HG03439 (cell line): ENCODE results near the gene PTPN22.

ENCODE experiments used
- ATAC-seq: cut with Tn5 transposase; IDR thresholded peaks from one replicate; pipeline ENCODE4 v1.9.1; 2021; ENCODE audit warnings: mild to moderate bottlenecking, moderate library complexity; ENCODE audit not compliant: unreplicated experiment

PTPN22 gene

GRCh38 chr1:113887402-113888175 is 16.1 kb upstream of the PTPN22 start, which contains the start of gene BCL2L15:
TSS of gene BCL2L15 (minus strand) at chr1:113887581. CDS start at chr1:113887375, 206 bp downstream.
- ATAC-seq, result no peak

GRCh38 chr1:113886417-113887401 is 15.2 kb upstream of the PTPN22 start:
- no peak for ATAC-seq

GRCh38 chr1:113881661-113882060 is 10.1 kb upstream of the PTPN22 start:
- no peak for ATAC-seq

- no peak for ATAC-seq
Observed at GRCh38 chr1:113879739-113880038, 8.2 kb upstream of the PTPN22 start.

- no peak for ATAC-seq
Observed at GRCh38 chr1:113876176-113876575, 4.7 kb upstream of the PTPN22 start.

GRCh38 chr1:113875714-113876113 is 4.2 kb upstream of the PTPN22 start:
- no peak for ATAC-seq

- ATAC-seq, result peak; percentile 39
Observed at GRCh38 chr1:113874012-113874879, 2.7 kb upstream of the PTPN22 start.

GRCh38 chr1:113872219-113872935 is 865 bp upstream of the PTPN22 start:
- ATAC-seq, result peak; percentile 14

GRCh38 chr1:113870778-113871177 is 734 bp downstream of the PTPN22 start:
- ATAC-seq, result no peak

GRCh38 chr1:113868387-113869083 is 3.0 kb downstream of the PTPN22 start:
- no peak for ATAC-seq

GRCh38 chr1:113861641-113862040 is 9.9 kb downstream of the PTPN22 start:
- ATAC-seq, result no peak

GRCh38 chr1:113860891-113861290 is 10.6 kb downstream of the PTPN22 start:
- no peak for ATAC-seq

- ATAC-seq, result peak; percentile 82
Observed at GRCh38 chr1:113859478-113860175, 11.9 kb downstream of the PTPN22 start.

GRCh38 chr1:113858982-113859381 is 12.5 kb downstream of the PTPN22 start:
- ATAC-seq, result no peak

GRCh38 chr1:113858418-113858817 is 13.1 kb downstream of the PTPN22 start:
- no peak for ATAC-seq

- no peak for ATAC-seq
Observed at GRCh38 chr1:113857776-113858175, 13.7 kb downstream of the PTPN22 start.

- no peak for ATAC-seq
Observed at GRCh38 chr1:113856401-113856790, 15.1 kb downstream of the PTPN22 start.

GRCh38 chr1:113855630-113856400 is 15.7 kb downstream of the PTPN22 start:
- ATAC-seq, result no peak
